GM21447 (cell line): ENCODE measurements around the gene ZDHHC22.
A peak's percentile ranks its signal among the peaks of the same experiment; 100 is the strongest.

ENCODE experiments used
- ATAC-seq: cut with Tn5 transposase; IDR thresholded peaks from one replicate; pipeline ENCODE4 v1.9.1; 2021; ENCODE audit not compliant: unreplicated experiment

ZDHHC22 gene

DNA sequence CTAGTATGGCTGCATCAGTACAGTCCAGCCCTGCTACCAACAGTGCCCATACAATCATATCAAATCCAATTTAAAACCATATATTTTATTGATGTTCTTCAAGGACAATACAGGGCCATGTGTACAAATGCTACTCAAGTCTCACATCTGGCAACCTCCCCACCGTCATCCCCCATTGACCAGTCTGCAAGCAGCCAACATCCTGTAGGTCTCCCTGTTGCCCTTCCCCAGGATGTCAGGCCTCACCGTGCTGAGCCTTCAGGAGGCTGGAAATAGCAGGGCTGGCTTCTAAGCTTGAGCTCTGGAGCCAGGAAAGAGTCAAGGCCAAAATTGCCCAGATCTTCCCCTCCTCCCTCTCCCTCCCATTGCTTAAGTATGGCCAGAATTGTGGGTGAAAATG lies 10.4 kb downstream of the ZDHHC22 start:
- ATAC-seq = no peak

DNA sequence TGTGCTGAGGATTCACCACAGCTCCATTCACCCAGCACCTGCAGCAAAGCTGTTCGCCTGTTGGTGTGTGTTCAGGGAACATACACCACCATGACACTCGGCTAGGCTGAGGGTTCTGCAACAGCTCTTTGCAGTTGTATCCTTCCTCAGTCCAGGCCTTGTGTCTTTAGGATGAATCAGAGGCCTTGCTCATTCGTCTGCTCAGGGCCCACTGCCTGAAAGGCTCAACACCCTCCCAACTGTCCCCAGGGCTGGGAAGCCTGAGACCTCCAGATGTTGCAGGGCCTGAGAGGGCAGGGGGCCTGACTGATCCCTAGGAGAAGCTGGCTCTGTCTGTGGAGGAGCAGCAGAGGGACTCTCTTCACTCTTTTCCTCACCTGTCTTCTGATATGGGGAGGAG lies 11.2 kb downstream of the ZDHHC22 start:
- ATAC-seq = no peak

DNA sequence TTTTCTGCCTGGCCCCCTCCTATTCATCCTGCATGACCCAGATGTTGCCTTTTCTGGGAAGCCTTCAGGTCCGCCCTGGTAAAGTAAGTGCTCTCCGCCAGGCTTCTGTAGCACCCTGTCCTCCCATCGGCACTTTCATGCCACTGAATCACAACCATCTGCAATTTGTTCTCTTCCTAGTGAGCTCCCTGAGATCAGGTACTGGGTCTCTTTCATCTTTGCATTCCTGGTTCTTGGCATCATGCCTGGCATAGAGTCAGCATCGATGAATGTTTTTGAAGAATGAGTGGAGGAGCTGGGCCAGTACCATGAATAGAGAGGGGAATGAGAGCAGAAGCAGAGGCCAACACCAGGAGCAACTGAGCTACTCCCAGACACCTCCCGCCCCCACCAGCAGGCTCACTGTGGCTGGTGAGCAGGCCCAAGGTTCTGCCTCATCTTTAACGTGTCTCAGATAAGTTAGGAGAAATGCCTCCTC lies 13.1 kb downstream of the ZDHHC22 start:
- no peak for ATAC-seq

DNA sequence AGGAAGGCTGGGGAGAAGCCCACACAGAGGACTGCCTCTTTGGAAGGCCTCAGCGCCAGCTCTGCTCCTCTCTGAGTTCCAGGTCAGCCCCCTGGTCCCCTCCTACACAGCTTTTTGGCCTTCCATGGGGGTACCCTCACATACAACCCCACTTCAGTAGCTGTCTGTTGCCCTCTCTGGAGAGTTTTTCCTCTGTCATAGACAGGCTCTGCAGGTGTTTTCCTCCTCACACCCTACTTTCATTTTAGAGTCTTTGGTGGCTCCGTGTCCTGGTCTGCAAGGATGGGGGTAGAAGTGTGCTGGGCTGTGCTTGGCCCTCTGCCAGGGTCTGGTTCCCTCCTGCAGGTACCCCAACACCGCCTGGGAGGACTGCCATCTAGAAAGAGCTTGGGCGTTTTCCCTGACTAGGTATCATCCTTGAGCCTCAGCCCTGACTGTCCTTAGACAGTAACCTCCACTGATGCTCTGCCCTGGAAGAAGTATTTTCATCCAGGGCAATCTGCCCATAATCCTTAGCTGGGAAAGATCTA lies 15.1 kb downstream of the ZDHHC22 start:
- no peak for ATAC-seq

DNA sequence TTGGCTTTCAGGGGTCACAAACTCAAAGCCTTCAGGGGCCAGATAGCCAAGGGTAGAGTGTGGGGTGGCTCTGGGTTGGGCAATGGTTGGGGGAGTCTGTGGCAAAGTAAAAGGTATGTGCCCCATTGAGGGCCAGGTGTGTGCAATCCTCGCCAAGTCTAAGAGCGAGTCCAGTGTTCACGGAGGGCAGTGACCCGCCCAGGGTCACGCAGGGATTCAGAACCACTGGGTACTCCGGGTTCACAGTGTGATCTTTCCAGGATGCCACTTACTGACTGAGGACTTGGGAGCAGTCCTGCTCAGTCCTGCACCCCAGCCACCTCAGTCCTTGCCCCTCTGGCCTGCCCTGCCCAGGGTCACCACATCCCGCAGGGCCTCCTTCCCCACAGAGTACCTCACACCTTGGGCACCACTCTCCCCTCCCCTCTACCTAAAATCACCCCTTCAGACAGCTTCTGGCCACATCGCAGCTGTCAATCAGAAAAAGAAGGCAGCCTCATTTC lies 15.7 kb downstream of the ZDHHC22 start:
- ATAC-seq = no peak

DNA sequence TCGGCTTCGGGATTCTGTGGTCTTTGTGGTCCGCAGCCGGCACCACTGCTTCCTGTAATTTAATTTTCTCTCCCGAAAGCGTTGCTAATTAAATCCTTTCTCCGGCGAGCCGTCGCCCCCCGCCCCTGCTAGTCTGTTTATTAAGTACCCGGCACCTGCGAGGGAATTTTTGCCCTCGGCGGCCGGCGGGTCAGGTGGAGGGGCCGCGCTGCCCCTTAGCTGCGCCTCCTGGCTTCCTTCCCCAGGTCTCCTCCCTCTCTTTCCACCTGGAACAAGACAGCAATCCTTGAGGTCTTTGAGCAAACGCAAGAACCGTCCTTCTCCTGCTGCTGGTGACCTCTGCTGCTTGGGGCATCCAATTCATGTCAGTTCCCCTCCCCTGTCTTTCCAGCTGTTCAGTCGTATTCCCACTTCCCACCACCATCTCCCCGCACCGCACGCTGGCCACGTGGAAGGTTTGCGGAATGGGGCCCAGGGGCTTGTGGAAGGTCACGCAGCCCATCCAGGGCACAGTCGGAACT lies 16.2 kb downstream of the ZDHHC22 start:
- no peak for ATAC-seq

DNA sequence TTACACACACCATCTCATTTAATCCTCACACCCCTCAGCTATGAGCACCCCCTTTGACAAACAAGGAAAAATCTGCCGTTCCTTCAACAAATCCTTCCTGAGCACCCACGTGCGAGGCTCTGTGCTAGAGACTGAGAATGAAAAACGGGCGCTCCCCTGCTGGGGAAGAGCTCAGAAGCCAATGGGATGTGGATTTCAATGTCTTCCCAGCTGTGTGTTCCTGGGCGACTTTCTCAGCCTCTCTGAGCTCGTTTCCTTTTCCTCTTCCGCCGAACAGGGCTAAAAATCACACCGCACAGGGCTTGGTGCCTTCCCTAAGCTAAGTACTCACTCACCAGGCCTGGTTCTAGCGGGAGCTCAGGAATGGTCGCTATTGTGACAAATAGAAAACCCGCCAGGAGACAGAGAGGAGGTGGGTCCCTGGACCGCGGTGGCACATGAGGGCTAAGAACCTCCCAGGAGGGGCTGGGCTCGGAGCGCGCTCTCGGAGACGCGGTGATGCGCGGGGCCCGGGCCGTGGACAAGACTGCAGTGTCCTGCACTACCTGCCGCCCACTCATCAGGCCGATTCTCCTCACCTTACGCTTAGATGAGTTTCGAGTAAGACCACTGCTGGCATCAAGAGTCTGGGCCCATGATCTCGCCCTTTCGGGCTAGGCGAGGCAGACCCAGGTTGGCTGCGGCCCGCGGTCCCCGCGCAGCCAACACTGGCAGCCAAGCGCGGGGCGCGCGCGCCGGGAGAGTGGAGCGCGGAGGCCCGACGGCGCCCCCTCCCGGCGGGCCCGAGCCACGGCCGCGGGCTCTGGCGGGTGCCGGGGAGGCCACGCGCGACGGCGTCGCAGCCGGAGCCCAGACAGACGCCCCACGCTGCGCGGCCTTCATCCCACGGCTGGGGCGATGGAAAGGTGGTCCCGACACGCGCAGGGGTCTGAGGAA lies 17.0 kb downstream of the ZDHHC22 start:
- no peak for ATAC-seq

DNA sequence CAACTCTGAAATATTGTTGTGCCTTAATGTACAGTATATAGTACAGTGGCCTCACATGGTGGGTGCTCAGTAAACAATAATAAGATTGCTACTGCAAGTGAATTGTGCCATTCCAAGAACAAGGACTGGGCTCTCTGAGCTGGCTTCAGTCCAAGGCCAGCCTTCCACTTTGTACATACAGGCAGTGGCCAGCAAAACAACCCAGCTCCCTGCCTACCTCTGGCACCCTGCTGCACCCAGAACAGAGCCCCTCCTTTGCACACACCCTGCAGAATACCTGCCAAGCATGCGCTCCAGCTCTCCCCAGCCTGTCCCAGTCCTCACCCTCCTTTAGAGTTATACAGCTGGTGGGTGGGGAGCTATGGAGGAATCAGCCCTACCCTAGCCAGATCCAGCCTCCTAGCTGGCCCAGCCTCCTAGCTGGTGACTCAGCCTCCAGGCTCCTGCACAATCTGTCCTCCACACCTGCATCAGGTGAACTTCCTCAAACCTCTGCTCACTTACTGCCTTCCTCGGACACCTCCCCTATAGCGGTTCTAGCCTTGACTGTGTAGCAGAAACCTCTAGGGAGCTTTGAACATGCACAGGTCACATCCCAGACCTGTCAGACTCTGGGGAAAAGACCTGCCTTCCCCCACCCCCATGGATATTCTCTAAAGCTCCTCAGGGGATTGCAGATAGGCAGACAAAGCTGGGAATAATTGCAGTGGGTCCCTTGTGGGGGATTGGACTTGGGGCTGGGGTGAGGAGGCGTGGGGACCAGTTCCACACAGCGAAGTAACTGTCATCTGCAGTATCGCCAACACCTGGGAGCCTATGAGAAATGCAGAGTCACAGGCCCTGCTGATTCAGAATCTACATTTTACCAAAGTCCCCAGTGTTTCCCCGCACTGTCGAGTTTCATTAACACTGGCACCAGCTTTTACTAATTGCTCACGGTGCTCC lies 17.9 kb downstream of the ZDHHC22 start:
- no peak for ATAC-seq

DNA sequence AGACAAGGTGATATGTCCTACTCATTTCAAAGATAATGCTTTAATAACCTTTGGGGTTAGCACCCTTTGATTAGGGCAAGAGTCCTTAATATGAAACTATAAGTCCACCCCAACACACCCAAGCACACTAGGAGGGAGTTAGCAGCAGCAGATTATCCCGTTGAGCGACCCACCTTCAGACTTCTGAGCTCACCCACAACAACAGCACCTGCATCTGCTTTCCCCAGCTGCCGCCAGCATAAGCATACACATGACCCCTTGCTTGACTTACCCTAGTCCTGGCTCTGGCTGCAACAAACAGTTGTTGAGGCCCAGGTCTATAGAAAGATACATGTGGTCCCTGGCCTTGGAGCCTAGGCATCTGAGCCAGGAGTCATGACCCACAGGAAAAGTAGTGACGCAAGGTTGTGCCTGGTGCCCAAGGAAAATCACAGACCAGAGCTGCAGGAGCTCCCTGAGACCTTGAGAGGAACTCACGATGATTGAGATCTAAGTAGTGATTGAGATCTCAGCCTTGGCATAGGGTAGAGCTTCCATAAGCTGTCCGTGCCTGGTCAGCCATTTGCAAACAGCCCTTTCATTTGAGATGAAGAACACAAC lies 19.0 kb downstream of the ZDHHC22 start:
- ATAC-seq = no peak

DNA sequence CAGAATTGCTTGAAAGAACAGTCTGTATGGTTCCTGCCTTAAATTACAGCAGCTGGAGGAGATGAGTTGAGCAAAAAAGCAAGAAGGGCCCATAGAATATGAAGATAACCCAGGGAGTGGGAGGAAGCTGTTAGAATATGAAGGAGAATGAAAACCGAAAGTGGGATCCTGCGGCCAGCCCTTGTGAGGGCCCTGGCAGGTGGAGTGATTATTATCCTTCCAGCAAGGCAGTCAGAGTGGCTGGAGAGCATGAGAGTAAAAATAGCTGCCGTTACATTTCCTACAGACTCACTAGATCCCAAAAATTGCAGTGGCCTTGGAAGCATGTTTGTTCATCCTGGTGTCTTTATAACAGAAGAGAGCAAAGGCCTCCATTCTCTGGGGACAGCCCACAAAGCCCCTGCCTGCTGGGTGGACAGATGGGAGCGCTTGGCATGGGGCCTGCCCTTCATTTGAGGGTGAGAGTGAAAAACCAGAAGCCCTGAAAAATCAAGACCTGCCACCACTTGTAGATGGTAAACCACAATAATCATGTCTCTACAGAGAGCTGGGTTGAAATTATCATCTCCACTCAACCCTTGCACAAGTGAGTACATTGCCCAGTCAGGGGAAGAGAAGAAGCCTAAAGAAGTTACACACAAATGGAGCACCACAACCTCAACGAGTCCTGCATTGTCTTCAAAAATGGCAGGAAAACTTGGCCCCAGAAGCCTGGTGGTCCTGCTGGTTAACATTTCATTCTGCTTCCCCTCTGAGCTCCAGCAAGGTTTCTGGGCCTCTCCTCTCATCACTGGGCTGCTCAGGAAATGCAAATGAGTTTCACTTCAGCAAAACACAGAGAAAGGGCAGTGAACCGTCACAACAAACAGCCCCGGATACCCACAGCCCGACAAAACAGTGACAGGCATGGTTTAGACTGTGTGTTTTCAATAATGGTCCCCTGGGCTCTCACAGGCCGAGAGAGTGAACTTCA lies 20.5 kb downstream of the ZDHHC22 start:
- peak; percentile 92 for ATAC-seq

DNA sequence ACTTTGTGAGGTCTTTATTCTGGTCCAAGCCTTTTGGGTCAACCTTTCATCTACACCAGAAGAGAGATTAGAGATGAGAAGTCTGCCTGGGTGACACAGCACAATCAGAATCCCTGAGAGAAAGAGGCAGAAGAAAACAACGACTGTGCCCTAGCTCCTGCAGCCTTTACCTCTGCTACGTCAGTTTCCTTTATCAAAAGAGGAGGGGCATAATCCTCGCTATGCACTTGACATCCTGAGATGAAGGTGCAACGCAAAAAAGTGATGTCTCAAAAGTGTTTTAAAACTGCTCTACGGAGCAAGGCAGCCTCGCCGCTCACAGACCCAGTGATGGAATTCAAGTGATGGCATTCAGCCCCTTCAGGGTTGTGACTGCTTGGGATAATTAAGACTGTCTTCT lies 21.7 kb downstream of the ZDHHC22 start:
- ATAC-seq = no peak

DNA sequence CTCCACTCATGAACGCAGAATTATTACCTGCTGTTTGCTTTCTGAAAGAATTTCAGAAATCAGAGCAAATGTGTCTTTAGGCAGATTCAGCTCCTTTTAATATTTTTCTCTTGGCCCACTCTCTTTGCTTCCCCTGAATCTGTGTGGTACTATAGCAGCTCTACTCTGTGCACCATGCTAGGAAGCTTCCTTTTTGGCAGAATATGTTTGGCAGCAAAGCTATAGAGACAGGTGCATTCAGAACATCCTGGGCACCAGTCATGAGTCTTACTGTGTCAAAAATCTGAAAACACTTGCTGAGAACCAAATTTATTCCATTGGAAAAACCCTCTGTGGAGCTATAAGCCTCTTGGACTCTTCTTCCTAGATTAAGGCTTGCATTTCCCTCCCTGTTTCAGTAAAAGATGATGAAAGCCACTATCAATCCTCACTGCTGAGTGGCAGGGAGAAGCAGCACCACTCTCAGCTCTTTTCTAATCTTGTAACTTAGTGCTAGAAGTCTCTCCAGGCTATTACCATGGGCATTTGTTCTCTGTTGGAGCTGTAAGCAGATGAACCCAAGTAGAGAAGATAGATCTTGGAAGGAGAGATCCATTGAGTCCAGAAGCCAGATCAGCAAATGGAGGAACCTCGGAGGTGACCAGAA lies 25.3 kb downstream of the ZDHHC22 start:
- ATAC-seq = no peak

DNA sequence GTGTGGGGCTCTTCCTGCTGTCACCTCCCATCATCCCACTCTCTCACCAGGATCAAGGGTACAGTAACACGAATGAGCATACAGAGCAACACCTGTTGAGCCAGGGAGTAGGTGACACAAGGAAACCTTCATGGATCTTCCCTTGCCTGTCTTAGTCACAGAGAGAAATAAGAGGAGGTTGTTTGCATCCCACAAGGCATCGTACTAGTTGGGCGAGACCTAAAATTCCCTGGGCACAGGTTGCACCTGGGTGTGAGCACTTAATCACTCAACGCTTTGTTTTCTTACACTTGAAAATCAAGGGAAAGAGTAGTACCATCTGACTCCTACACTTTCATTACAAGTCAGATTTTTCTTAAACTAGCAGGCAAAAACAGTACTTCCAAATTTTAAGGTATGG lies 27.0 kb downstream of the ZDHHC22 start:
- ATAC-seq = no peak

DNA sequence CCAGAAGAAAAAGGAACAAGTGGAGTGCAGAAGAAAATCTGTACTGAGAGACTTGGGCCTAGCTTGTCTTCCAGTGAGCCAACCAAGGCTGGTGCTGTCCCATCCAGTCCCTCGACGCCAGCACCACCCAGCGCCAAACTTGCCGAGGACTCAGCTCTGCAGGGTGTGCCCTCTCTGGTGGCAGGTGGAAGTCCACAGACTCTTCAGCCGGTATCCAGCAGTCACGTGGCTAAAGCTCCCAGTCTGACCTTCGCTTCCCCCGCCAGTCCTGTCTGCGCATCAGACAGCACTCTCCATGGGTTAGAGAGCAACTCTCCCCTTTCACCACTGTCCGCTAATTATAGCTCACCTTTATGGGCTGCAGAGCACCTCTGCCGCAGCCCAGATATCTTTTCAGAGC lies 27.9 kb downstream of the ZDHHC22 start:
- no peak for ATAC-seq

DNA sequence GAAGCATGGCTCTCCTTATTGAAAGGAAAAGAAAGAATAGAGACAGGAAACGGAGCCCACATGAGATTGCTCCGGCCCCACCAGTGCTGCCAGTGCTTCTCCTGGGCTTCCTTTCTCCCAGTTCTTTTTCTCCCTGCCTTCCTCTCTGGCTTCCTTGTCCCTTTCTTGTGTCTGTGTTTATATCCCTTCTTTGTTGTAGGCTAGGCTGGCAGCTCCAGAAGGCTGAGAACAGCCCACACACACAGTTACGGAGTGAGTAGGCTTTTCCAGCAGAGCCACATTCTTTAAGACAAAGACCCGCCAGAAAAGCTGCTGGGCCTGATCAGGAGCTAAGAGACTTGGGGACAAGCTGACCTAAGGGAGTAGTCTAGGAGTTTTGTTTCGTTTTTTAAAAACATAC lies 30.6 kb downstream of the ZDHHC22 start:
- ATAC-seq = no peak

DNA sequence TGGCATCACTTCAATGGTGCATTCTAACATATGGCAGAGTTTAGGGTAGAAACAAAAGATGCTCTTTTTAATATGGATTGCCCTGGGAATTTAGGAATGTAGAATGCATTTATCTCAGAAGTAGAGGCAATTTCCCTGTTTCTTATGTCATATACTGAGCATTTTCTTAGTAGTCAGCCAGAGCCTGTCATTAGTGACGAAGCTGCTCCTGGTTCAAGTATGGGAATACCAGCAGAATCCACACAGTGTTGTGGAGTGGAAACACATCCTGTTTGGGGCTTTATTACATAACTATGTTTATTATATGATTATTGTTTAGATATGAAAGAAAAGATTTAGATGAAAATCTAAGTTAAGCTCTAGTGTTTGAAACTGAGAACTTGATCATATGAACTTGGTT lies 31.3 kb downstream of the ZDHHC22 start:
- no peak for ATAC-seq

DNA sequence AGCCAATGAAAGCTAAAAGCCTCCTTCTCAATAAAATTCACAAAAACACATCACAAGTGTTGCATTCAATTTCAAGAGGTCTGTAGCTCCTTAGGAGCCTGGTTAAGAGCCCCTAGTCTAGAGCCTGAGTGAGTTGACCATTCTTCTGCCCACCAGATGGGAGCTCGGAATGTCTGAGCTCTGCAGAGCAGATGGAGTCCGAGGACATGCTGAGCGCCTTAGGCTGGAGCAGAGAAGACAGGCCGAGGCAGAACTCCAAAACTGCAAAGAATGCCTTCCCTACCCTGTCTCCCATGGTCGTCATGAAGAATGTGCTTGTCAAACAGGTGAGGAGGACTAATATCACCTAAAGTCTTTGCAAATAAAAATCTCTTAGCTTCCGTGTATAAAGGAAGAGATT lies 31.9 kb downstream of the ZDHHC22 start:
- ATAC-seq = no peak

DNA sequence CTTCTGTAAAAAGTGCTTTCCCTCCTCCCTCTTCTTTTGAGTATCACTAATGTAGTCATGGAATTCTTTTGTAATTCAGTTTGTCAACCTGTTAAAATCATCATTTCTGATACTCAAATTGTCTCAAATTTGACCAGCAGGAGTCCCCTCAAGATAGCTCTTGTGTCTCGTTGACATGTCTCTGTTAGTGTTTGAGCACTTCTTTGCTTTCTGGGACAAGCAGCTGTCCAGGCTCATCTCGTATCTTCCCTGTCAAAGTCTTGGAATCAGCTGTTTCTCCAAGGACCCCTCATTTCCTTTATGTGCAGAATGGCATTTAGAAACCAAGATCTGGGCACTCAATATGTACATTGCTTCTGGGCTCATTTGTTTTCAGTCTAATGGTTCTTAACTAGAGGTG lies 32.8 kb downstream of the ZDHHC22 start:
- ATAC-seq = no peak

DNA sequence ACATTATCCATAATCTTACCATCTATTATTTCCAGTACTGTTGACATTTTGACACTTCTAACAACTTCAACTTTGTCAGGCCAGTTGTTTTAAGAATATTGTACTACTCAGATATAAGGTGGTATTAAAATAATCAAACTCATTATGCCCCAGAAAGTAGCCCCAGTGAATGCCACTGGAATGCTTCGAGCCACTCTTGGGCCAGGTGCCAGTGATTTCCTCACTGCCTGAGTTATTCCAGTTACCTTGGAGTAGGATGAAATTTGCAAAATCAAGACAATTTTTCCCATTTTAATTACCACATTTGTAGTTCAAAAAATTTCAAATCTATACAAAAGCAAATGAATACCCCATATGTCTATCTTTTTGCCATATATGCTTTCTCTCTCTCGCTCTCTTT lies 34.4 kb downstream of the ZDHHC22 start:
- ATAC-seq = no peak
